GM18499 (cell line): Measurements from ENCODE around the gene MTHFD2.
"Not testable (repeated sequence)": the region's sequence is repeated elsewhere in the genome, so short reads cannot be mapped to it uniquely, and the experiment has no call there.

Source experiments
- ATAC-seq: cut with Tn5 transposase; IDR thresholded peaks from one replicate; pipeline ENCODE4 v1.9.1; 2021; ENCODE audit warnings: moderate number of reproducible peaks; ENCODE audit not compliant: insufficient read depth, unreplicated experiment

Gene MTHFD2

DNA sequence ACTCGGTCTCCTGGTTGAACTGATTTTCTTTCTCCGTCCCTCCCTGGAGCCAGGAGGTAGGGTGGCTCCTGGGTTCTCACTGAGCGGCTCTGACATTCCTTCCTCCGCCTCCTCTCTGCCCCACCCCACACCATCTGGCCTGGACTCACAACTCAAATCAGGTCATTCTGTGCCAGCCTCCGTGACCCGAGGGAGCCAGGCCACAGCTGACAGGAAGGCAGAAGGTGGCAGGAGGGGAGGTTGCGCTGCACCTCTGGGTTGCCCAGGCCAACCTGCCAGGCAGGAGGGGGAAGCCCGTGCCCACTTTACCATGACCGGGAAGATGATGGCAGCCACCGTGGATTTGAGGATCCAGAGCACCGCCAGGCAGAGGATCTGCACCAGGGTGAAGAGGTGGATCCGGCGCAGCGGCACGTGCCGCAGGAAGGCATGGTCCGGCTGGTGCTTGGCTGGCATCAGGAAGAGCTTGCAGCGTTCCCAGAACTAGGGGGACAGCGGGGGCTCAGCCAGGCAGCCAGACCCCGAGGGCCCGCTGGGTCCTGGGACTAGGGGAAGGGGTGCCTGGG, 28.3 kb downstream of the MTHFD2 start:
- no peak for ATAC-seq

DNA sequence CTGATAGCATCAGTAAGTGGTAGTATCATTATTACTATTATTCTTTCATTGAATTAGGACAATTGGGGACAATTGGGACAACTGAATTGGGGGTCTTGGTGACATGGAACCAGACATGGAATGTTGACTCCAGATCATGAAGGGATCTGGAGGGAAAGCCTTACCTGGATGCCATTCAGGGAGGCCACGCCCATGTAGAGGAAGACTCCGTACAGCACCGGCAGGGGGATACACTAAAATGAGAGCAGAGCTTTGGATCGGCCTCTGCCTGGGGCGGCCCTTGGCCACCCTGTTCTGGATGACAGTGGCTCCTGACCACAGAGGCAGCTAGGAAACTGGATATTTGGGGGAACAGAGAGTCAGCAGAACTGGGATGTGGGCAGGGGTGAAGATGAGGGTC, 29.2 kb downstream of the MTHFD2 start:
- ATAC-seq = no peak

DNA sequence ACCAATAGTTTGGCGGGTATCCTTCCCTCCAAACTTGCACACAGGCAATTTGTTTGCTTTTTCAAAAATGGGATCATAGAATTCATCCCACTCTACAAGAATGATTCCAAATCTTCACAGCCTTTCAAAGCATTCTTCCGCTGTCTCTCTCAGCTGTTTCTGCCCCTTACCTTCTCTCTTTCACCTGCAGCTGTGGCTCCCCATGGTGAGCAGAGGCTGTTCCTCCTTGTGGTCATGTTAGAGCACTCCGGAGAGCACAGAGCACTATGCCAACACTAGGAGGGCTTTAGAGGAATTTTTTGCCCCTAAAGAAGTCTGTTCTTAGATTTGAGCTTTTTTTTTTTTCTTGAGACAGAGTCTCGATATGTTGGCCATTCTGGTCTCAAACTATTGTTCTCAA, 30.4 kb downstream of the MTHFD2 start:
- ATAC-seq = no peak

DNA sequence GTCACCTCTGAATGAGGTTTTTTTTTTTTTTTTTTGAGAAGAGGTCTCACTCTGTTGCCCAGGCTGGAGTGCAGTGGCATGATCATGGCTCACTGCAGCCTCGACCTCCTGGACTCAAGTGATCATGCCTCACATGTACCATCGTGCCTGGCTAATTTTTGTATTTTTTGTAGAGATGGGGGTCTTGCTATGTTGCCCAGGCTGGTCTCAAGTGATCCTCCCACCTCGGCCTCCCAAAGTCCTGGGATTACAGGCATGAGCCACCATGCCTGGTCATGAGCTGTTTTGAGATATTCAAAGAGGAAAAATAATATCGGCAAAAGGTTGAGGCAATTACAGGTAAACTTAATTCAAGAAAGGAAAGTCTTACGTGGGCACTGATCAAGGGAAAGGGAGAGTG, 31.4 kb downstream of the MTHFD2 start:
- not testable (repeated sequence) for ATAC-seq

DNA sequence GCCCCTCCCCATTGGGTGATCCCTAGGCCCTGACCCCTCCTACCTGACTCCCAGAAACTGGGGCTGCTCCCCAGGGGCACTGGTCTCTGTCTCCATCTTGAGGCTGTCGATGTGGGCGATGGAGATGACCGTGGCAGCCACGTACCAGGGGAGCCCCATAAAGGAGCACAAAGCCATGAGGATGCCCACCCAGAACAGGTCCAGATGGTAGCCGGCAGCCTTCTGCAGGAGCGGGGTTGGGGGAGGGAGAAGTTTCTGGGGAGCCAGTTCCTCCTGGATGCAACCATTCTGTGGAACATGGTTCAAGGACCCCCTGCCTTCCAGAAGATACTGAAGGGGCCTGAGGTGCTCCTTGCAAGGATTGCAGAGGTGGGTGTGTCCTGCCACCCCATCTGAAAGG, 34.0 kb downstream of the MTHFD2 start:
- ATAC-seq = no peak

DNA sequence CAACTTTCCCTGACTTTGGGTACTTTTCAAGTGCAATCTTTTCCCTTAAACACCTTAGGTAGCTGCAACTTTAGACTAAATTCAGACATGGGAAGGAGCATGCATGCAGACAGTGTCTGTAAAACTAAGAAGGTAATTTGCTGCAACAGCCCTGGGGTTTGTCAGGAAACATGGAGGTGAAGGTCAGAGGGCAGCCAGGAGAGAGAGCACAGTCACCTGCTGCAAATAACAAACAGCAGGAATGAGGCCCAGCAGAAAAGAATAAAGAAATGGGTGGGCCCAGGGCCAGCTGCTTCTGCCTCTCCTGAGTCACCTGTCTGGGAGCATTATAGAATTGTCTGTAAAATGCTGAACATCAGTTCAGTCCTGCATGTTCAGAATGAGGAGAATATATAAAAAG, 35.2 kb downstream of the MTHFD2 start:
- ATAC-seq = no peak

DNA sequence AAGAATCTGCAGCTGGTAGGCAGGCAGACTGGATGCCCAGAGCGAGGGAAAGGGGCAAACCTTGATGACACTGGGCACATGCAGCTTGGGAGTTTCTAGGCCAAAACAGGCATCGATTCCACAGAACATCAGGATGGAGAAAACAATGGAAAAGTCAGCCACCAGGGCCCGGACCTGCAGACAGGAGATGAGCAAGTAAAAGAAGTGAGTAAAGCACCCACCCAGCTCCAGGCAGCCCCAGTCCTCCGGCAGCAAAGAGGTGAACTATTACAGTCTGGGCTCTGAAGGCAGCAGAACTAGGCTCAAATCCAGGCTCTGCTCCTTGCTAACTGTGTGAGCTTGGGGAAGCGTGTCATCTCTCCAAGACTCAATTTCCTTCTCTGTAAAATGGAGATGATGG, 36.6 kb downstream of the MTHFD2 start:
- no peak for ATAC-seq

DNA sequence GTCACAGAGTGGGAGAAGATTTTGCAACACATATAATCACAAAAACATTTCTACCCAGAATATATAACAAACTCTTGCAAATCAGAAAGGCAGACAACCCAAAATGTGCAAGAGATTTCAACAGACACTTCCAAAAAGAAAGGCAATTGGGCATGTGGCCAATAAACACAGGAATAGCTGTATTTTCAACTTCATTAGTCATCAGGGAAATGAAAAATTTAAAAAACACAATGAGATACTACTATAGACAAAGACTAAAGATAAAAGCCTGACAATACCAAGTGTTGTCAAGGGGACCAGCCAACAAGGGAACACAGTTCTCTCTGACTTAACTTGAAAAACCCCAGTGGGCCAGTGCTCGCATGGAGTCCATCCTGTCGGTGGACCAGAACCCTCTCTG, 40.5 kb downstream of the MTHFD2 start:
- no peak for ATAC-seq

DNA sequence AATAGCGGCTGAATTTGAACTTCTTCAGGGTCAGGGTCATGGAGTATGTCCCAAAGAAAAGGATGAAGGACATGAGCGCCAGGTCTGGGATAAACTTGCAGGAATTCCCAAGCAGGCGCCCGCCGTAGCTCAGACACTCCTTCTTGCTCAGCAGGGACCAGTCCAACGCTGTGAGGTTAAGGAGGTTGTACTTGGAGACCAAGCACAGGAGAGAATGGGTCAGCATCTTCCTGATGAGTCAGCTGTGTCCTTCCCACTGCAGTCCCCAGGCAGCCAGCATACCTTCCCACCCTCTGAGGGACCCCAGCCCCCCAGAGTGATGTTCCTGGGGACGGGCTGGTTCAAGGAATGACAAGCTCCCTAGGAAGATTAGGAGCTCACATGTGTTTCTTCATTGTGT, 40.9 kb downstream of the MTHFD2 start:
- no peak for ATAC-seq

DNA sequence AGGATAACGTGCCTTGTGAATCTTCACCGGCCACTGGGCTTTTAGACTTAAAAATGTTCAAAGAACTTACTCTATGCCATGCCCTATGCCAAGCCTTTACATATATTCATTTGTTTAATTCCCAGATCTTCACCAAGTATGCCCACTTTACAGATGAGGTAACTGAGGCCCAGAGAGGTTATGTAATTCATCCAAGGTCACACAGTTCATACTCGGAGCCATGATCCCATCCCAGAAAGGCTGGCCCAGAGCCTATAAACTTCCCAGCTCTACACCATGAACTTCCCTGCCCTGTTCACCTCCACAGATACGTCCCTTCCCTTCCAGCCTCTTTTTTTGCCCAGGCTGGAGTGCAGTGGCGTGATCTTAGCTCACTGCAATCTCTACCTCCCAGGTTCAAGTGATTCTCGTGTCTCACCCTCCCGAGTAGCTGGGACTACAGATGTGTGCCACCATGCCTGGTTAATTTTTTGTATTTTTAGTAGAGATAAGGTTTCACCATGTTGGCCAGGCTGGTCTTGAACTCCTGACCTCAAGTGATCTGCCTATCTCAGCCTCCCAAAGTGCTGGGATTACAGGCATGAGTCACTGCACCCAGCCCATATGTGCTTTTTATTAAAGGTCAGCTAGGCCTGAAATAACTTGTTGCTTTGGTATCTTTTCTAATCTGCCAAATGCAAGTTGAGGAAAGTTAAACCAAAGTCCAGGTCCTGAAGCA, 44.1 kb downstream of the MTHFD2 start:
- ATAC-seq = no peak

DNA sequence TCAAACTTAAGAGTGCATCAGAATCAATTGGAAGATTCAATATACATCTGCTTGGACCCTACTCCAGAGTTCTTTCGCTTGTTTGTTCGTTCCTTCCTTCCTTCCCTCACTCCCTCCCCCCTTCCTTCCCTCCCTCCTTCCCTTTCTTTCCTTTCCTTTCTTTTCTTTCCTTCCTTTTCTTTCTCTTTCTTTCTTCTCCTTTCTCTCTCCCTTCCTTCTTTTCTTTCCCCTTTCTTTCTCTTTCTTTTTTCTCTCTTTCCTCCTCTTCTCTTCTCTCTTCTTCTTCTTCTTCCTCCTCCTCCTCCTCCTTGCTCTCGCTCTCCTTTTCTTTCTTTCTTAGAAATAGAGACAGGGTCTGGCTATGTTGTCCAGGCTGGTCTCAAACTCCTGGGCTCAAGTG, 45.9 kb downstream of the MTHFD2 start:
- ATAC-seq = no peak

DNA sequence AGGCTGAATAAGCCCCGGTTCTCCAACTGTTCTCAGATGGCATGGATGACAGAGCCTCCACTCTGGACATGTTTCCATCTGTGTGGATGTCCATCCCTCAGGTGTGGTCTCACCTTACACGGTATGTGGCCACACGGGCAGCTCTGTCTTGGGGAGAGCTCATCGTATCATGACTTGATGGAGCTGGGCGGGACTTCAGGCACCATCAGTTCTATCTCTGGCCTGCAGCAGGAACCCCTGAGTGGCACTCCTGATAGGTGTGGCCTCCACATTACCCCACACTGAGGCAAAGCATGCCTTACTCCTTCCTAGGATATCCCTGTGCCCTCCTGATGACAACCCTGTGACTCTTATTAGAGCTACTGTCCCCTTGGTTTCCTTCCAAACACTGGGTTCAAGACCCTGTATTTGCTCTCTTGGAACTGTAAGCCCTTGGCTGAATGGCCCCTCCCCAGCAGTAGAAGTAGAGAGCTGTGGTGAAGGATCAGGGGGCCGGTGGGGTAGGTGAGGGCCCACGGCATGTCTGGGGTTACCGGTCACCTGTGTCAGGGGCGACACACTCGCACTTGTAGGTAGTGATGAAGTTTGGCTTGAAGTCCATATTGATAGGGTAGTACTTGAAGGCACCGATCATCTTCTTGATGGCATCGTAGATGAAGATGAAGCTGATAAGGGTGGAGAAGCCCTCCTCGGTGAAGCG, 48.2 kb downstream of the MTHFD2 start:
- ATAC-seq = no peak

DNA sequence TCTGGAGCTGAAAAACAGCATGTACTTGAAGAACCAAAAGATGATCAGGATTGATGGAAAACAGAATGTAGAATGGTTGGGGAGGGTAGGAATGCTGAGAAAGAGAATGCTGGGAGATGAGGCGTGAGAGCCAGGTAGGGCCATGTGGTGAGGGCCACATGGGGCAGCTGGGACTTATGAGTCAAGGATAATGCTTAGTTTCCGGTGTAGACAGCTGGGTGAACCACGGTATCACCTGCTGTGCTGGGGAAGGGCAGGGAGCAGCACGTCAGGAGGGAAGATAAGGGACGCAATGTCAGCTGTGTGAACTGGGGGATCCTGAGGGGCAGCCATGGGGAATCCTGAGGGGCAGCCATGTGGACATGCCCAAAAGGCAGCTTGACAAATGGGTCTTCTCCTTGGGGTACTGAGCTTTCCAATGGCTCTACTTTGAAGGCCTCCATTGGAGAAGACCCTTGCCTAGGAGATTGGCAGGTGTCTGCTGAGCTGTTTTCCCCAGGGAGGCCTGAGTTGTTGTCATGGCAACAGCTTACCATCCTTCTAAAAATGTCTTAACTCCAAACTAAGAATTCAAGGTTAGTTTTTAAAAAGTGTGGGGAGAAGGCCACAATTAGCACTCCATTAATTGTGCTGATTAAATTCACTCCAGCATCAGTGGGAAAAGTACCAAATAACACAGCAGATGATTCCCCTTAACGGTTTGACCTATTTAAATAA, 51.1 kb downstream of the MTHFD2 start:
- no peak for ATAC-seq

DNA sequence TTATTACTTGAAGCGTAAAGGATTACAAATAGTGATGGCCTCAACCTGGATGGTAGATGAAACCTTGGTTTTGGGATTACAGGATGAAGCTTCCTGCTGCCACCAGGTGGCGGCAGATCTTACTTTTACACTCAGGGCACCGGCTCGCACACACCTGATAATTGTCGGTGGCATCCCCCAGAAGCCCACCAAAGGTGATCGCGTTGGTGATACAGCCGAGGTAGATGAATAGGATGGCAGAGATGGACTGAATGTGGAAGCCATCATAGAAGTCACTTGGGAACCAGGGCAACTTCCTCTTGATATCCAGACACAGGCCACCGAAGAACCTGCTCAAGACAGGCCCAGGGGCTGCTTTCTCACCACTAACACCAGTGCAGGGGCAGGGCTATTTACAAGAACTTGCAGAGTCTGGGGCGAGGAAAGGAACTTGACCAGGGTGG, 51.8 kb downstream of the MTHFD2 start:
- ATAC-seq = no peak

DNA sequence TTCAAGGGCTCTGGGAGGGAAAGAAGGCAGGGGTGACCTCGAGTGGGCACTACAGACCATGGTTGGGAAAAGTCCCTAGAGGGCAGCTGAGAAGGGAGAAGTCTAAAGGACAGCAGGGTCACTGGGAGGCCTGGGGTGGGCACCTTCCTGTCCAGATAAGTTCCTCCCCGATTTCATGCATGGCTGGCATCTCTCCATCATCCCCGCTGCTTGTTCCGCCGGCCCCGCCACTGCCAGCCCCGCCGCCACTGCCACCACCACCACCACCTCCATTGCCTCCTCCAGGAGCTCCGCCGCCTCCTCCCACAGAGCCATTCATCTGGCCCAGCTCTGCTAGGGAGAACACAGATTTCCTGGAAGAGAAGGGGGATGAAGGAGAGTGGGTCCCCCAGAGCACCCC, 53.6 kb downstream of the MTHFD2 start:
- no peak for ATAC-seq

DNA sequence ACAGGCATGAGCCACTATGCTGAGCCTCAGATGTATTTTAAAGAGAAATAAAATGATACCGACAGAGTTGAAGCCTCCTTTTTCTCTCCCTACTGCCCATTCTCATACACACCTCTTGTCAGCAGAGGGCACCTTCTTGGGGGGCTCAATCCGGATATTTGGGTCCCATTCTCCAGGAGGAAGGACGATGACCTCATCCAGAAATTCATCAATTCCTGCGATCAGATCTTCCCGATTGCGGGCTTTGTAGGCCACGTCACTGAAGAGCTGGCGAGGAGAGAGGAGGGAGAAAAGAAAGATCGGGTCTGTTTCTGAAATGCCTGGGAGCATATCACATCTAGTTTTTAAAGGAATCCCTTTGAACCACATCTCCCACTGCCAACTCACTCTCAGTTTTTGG, 54.4 kb downstream of the MTHFD2 start:
- ATAC-seq = no peak

DNA sequence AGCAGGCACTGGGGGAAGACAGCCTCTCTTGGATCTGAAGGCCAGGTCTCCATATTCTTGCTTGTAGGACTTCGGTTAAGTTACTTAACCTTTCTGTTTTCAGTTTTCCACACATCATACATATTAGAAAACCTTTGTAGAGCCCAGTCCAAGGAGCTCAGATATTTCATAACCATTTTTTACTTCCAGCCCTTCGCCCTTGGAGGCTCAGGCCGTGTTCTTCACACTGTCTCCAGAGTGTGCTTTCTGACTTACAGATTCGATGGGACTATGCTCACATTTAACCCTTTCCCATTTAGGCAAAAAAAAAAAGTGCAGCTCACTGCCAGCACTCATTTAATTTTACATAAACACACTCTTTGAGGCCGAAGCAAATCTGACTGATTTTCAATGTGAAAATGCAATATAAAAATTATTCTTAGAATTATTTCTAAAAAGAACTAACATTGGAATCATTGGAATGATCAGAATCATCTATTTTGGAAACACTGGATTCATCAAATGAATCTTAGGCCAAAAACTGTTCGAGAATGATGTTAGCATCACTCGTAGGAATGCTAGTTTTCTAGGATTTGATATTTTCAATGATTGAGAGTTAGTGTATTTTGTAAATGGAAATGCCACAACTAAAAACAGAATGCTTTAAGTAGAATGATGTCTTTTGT, 55.0 kb downstream of the MTHFD2 start:
- ATAC-seq = no peak

DNA sequence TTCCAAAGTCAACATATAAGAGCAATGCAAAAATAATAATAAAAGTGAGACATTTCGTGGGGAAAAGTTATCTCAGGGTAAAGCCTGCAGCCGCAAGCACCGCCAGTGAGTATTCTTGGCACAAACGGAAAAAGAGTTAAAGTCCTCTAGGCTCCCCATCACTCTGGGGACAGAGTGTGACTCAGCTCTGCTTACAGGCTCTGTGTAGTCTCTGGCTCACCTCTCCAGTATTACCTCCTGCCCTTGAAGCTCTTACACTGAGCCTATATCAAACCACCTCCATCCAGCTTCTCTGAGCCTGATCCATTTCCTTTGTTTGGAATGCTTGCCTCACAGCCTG, 55.5 kb downstream of the MTHFD2 start:
- no peak for ATAC-seq

DNA sequence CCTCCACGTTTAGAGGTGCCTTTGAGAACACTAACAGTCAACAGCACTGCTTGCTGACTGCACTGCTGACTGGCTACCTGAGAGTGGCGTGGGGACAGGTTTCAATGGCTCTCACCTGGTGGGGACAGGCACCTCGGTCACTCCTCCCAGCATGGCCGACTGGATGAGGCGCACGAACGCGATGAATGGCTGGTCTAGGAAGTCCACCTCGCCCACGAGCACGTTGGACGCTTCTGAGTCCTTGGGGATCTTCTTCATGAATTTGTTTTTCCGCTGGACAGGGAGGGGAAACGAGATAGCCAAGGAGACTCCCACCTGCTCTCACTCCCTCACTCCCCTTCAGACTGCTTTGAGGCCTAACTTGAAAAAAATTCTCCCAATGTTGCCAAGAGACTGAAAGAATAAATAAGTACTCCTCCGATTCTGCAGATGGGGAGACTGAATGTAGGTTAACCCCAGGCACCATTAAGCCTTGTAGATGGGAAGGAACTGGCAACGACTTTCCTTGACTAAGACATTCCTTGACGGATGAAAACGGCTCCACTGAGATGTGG, 57.3 kb downstream of the MTHFD2 start:
- no peak for ATAC-seq

DNA sequence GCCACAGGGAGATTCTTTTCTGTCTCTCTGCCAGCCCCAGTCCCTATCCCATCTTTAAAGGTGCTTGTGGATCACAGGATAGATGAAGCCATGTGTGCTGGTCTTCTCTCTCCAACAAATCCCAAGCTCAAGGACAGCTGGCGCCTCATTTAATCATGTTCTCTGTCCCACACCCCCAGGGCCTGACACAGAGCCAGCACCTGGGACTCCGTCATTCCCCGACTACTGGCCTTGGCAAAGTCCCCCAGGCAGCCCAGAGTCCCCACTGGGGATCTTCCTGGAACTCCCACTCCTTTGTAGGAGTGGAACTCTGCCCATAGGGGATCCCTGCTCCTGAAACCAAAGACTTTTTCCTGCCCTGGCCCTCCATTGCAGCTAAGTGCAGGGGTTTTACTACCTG, 60.8 kb downstream of the MTHFD2 start:
- no peak for ATAC-seq
